SHP77 (cell line): ENCODE measurements around the gene ZNF451.

Experiments
- DNase-seq, 2 experiments: peaks; one replicate each; lab custom pipeline; 2025; lab: John Stamatoyannopoulos, UW

Gene ZNF451

DNA sequence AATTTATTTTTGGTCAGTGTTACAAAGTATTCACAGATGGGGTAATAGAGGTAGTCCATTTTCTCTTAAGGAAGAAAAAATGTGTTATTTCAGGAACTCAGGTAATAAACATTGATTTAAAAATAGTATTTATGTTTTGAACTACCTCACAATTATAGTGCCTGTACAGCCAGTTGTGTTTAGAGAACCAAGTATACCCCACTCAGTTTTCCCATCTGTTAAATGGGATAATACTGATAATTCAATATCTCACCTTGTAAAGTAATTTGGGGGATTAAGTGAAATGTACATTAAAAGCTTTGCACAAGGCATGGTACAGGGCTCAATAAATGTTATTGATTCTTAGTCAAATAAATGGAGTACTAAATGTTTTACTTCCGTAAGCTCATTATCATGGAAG is 4.7 kb downstream of the ZNF451 start:
- no peak for DNase-seq

DNA sequence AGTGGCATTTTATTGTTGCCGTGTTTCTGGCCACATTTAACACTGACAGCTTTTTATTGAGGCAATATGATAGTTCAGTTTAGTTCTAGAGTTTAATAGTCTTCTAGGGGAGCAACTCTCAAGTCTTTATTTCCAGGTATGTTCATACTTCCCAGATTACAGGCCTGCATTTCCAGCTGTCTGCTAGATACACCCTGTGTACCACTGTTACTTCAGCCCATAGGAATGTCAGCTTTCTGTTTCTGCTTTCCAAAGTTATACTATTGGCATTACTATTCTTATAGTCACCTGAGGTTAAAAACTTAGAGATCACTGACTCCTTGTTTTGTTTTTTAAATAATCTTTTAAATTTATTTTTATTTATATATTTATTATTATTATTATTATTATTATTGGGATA is 7.6 kb downstream of the ZNF451 start:
- no peak for DNase-seq

DNA sequence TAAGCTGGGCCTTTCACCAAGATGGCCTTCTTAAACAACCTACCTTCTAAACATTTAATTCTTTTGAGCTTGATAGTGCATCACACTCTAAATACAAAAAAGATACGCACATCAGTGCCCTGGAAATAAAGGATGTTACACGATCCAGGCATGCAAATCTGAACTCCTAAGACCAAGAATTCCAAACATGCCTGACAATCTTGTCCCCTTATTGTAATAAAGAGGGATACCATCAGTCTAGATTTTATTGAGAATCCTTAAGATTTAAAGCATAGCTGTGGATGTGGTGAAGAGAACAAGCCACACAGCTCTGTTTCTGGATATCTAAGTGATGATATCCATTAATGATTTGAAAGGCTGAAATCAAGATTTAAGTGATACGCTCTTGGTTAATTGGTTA is 13.0 kb downstream of the ZNF451 start:
- no peak for DNase-seq

DNA sequence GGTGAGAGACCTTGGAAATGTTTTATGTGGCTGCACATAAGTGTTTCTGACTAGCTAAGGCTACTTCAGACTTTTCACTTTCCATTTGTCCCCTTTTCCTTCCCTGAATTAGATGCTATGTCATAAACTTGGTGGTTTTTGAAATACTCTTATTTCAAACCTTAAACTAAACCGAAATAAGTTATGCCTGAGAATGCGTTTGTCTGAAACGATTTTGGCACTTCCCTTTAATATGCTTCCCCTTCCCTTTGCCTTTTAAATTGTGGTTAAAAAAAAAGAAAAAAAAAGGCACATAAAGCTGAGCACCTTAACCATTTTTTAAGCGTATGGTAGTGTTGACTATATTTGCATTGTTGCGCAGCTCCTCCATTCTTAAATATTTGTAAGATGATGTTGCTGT is 14.3 kb downstream of the ZNF451 start:
- DNase-seq: no peak

DNA sequence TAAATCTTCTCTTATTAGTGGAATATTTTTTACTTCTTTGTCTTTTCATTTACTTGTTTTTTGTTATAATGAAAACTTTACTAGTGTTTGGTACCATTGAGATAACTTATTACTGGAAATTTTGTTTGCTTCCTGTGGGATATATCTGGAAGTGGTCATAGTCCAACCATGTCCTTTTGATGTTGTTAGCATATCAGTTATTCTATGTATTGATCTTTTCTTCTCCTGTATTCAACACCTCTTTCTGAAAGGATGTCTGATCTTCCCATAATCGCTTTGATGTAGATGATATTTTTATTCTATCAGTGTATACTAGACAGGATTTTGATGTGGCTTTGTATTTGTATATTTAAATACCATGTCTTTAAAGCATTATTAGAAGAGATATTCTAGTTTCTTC is 17.0 kb downstream of the ZNF451 start:
- no peak for DNase-seq

DNA sequence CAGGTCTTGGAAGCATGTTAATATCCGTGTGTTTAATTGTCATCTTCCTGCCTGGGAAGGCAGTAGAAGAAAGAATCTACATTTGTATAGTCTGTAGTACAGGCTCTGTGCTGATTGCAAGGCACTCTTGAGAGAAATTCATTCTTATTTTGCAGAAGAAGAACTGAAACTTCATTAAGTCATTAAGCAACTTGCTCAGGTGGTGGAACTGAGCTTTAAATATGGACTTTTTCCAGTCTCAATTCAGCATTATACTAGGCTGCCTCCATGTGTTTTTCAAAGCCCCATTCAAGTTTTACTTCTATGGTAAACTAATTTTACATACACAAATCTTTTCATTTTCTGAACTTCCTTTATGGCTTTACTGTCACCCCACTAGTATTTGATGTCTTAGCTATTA is 18.7 kb downstream of the ZNF451 start:
- DNase-seq: no peak

DNA sequence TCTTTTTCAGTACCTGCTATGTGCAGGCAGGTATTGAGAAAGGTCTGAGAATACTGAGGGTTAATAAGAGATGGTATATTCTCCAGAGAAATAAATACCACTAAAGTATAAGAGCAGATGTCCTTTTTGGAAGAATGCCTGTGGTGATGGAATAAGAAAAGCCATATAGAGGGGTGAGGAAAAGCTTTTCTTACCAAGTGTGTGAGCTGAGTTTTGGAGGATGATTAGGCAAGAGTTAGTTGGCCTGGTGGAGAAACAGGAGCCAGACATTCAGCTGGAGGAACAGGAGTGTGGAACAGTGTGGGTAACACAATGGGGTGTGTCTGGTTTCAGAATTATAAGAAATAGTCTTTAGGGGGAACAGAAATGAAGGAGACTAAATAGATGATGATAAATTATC is 19.9 kb downstream of the ZNF451 start:
- DNase-seq: no peak

DNA sequence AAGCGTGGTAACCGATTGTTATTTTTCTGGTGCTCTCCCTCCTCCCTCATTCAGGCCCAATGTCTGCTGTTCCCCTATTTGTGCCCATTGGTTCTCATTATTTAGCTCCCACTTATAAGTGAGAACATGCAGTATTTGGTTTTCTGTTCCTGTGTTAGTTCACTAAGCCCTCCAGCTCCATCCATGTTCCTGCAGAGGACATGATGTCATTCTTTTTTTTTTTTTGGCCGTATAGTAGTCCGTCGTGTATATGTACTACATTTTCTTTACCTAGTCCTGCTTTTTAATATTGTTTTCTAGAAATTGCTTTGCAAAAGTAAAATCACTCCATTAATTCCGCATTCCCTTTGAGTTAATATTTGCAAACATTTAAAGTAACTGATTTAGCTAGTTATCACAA is 23.1 kb downstream of the ZNF451 start:
- no peak for DNase-seq

DNA sequence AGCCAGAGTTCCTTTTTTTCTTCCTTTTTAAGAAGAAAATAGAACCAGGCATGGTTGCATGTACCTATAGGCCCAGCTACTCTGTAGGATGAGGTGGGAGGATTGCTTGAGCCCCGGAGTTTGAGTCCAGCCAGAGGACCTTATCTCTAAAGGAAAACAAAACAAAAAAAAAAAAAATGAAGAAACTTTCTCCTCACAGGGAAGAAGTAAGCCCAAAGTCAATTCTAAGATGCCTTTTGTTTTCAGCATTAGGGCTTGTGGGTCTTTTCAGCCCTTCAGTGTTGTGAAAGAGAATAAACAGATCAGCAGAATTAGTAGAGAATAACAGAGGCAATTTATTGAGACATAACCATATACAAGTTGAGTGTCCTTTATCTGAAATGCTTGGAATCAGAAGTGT is 26.8 kb downstream of the ZNF451 start:
- DNase-seq: no peak

DNA sequence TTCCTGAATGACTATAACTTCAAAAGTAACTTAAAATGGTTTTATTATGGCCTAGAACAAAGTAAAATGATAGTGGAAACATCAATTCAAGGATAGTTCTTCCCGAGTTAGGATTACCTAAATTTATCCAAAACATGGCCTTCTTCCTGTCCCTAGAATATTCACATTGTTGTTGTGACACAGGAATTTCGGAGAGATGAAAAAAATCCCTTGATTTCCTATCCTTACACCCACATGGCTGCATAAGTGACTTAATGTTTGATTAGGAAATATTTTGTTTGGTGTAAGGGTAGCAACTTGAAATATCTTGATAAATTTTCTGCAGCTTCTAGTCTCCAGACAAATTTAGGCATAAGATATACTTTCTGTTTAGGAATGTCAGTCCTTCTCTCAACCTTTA is 27.8 kb downstream of the ZNF451 start:
- no peak for DNase-seq

DNA sequence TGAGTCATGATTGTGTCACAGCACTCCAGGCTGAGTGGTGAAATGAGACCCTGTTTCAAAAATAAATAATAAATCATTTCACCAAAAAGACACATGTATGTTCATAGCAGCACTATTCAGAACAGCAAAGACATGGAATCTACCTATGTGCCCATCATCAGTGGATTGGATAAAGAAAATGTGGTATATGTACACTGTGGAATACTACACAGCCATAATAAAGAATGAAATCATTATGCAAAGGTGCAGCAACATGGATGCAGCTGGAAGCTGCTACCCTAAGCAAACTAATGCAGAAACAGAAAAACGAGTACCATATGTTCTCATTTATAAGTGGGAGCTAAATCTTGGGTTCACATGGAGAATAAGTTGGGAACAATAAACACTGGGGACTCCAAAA is 33.1 kb downstream of the ZNF451 start:
- DNase-seq: no peak

DNA sequence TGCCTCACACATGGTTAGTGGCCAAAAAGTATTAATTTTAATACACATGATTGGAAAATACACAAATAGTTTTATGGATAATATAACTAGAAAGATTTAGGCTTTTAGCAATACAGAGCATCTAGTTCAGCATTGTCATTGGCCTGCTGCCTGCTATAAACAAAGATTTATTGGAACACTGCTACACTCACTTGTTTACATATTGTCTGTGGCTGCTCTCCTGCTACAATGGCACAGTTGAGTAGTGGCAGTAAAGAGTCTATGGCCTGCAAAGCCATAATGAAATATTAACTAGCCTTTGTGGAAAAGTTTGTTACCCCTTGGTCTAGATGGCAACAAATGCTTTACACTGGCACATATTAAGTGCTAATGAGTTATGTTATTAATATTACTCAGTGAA is 37.8 kb downstream of the ZNF451 start:
- DNase-seq: no peak

DNA sequence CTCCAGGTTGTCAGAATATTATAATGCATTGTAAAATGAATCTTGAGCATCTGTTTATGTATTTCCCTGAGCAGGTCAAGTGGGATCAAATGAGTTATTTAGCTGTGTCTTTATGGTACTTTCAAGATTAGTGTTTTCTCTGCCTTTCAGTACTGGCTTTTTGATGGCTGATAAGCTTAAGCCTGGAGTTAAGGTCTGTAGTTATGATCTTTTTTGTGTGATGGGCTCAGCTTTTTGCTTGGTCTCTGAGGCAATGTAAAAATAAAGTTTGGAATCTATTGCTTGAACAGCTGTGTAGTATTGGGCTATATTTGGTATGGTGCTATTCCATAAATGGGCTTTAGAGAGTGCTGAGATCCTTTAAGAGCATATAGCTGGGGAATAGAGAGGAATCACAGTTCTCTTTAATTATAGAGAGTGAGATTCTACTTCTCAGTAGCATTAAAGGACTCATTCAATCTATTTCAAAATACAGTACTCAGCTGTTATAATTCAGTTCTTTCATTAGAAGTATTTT is 40.7 kb downstream of the ZNF451 start:
- no peak for DNase-seq

DNA sequence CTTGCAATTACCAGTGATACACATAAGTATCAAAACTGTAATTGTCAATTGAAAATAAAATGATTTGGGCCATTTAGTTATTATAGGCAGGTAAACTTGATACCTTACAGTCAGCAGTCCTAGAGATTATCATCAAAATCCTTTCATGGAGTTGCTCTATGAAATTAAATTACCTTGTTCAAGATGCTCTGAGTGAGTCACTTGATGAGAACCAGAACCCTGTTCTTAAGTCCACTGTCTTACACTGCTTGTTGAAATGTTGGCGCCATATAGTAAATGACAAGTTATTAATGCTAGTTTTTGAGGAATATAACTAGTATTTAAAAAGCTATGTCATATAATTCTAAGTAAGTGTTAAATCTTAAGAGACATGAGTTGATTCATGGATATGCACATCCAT is 45.0 kb downstream of the ZNF451 start:
- no peak for DNase-seq

DNA sequence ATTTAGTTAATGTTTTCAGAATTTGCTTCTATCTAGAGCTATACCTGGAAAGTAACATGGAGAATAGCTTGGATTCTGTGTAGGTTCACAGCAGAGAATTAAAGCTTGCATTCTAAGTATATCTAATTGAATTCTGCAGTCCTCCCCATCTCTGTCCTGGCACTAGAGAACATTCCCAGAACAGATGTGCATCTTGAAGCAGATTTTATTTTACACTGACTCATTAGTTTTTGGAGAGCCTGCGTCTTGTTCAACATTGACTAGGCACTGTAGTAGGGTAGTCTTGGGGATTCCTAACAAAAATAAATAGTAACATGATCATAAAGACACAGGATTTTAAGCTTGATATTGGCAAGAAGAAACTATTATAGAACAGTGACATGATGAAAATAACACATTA is 45.9 kb downstream of the ZNF451 start:
- no peak for DNase-seq

DNA sequence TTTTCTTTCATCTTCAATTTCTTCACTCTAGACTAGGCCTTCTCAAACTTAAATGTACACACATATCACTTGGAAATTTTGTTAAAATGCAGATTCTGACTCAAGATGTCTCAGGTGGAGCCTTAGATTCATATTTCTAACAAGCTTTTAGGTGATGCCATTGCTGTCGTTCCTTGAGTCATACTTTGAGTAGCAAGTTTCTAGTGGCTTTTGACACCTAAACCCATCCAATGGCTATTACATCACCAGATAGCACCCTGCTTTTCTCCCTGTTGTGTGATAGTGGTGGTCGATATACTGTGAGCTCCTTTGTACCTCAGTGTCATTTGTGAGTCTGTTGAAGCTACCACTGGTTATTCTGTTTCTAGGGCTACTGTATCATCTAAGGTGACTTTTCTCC is 47.4 kb downstream of the ZNF451 start:
- no peak for DNase-seq

DNA sequence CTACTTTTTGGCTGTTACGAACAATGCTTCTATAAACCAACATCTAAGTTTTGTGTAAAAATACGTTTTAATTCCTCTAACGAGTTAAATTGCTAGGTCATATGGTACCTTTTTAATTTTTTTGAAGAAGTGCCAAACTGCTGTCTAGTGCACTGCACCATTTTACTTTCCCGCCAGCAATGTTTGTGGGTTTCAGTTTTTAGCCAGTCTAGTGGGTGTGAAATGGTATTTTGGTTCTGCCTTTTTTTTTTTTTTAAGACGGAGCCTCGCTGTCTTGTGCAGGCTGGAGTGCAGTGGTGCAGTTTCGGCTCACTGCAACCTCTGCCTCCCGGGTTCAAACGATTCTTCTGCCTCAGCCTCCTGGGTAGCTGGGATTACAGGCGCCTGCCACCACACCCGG is 48.0 kb downstream of the ZNF451 start:
- DNase-seq: no peak

DNA sequence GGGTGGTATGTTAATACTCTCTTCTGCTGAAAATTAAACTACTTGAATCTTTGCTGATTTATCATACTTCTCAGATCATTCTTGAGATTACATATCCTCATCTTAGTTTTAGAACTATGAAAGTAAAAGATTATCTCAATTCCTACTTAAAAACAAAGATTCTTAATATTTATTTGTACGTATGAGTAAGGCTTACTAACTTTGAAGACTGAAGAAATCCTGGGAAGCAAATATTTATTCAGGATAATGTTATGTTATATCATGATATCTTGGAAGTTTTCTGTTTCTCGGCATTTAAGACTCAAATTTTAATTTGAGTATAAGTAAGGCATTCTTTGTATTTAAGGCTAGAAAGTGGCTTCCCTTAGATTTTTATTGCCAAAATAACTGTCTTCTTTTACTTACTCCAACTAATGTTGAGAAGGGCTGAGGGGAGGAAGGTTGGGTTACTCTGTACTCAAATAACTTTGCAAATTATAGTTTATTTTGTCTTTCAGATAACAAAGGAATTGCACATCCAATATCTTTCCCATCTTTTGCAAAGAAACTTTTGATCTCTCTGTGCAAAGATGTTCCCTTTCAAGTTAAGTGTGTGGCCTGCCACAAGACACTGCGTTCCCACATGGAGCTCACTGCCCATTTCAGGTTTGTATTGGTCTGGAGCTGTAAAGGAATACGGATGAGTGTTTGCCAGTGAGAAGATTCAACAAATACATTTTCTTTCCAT is 51.6 kb downstream of the ZNF451 start:
- no peak for DNase-seq

DNA sequence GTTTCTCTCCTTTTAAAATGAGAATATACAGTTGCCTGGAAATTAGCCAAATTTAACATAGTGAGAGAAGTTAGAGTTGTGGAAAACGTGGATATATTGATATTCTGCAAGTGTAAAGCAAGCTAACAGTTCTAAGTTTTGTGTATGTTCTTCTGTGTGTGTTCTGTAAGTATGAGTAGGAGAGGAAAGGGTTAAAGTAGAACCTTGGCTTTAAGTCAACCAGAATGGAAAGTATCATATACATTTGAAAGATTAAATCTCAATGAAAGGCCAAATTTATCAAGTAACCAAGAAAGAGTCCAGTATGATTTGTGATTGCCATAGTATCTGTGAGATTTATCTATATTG is 52.2 kb downstream of the ZNF451 start:
- no peak for DNase-seq

DNA sequence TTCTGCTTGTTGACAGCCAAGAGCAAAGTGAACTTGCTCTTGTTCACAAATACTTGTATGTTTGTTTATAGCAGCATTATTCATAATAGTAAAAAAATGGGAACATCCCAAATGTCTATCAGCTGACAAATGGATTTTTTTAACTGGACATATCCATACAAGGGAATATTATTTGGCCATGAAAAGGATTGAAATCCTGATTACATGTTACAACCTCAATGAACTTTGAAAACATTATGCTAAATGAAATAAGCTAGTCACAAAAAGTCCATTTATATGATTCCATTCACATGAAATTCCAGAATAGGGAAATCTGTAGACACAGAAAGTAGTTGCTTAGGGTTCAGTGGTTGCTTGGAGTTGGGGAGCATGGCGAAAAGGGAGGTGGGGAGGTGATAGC is 53.7 kb downstream of the ZNF451 start:
- DNase-seq: no peak

DNA sequence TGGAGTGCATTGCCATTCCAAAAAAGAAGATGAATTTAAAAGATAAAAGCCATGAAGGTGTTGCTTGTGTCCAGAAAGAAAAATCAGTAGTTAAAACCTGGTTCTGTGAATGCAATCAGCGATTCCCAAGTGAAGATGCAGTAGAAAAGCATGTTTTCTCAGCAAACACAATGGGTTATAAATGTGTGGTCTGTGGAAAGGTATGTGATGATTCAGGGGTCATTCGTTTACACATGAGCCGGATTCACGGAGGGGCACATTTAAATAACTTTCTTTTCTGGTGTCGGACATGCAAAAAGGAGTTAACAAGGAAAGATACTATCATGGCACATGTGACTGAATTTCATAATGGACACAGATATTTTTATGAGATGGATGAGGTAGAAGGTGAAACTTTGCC is 57.4 kb downstream of the ZNF451 start:
- DNase-seq: no peak

DNA sequence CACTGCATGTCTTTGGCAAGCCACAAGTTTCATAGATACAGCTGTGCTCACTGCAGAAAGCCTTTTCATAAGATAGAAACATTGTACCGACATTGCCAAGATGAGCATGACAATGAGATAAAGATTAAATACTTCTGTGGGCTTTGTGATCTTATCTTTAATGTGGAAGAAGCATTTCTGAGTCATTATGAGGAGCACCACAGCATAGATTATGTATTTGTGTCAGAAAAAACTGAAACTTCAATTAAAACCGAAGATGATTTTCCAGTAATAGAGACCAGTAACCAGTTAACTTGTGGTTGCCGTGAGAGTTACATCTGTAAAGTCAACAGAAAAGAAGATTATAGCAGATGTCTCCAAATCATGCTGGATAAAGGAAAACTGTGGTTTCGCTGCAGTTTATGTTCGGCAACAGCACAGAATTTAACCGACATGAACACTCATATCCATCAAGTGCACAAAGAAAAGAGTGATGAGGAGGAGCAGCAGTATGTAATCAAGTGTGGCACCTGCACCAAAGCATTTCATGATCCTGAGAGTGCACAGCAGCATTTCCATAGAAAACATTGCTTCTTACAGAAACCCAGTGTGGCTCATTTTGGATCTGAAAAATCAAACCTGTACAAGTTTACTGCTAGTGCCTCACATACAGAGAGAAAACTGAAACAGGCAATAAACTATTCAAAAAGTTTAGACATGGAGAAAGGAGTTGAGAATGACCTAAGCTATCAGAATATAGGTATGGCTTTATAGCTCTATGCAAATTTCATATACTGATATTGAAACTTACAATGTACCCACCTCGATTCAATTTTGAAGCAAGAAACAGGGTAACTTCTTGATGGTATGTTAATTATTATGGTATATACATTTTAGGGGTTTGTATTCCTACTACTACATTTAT is 58.2 kb downstream of the ZNF451 start:
- no peak for DNase-seq

DNA sequence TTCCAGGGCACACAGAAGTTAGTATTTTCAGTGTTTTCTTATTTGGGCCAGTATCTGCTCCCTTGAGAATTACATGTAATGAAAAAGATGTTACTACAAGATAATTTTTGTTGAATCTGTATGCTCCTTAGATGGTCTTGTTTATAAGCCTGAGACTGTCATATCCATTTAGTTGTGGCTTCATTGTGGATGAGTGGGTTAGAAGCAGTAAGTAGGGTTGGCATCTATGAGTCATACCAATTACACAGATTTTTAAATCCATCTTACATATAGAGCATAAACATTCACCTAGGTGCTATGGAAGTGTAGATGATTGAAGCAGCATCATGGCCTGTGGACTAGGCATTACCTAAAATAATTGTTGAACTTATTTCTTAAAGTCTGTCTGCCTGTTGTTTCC is 68.7 kb downstream of the ZNF451 start:
- no peak for DNase-seq

DNA sequence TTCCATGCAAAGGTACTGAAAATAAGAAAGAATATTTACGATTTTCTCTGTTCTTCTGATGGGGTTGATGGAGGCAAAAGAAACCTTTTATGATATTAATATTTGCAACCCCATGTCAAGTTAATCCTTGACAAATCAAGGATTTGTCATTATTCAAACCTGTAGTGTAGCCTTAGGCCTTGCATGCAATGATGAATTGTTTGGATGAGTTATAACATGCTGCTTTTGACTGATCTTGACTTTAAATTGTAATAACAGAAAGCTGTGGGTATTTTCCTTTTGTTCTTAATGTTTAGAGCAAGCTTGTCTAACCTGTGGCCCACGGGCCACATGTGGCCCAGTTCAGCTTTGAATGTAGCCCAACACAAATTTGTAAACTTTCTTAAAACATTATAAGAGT is 69.1 kb downstream of the ZNF451 start:
- DNase-seq: no peak
